HG02870 (cell line): ENCODE data around the gene PKP3.
"Not testable (repeated sequence)": the region's sequence is repeated elsewhere in the genome, so short reads cannot be mapped to it uniquely, and the experiment has no call there.

Source experiments
- ATAC-seq: cut with Tn5 transposase; IDR thresholded peaks from one replicate; pipeline ENCODE4 v1.9.1; 2021; ENCODE audit warnings: mild to moderate bottlenecking, moderate library complexity; ENCODE audit not compliant: unreplicated experiment

The PKP3 gene

GRCh38 chr11:376531-377173 lies 17.4 kb upstream of the PKP3 start:
- ATAC-seq: no peak

GRCh38 chr11:377174-377865 lies 16.7 kb upstream of the PKP3 start:
- ATAC-seq: no peak

- ATAC-seq: no peak
Observed at GRCh38 chr11:377883-378500, 16.0 kb upstream of the PKP3 start.

GRCh38 chr11:379205-380094 lies 14.6 kb upstream of the PKP3 start:
- no peak for ATAC-seq

- no peak for ATAC-seq
Observed at GRCh38 chr11:380095-380480, 13.9 kb upstream of the PKP3 start.

GRCh38 chr11:380491-380890 lies 13.5 kb upstream of the PKP3 start:
- ATAC-seq: no peak

- no peak for ATAC-seq
Observed at GRCh38 chr11:380996-381395, 13.0 kb upstream of the PKP3 start.

GRCh38 chr11:381501-382072 lies 12.4 kb upstream of the PKP3 start:
- no peak for ATAC-seq

GRCh38 chr11:382081-382629 lies 11.9 kb upstream of the PKP3 start:
- ATAC-seq: no peak

GRCh38 chr11:383431-383830 lies 10.6 kb upstream of the PKP3 start:
- ATAC-seq: no peak

GRCh38 chr11:384511-384910 lies 9.5 kb upstream of the PKP3 start:
- no peak for ATAC-seq

GRCh38 chr11:385594-386351 lies 8.2 kb upstream of the PKP3 start:
- ATAC-seq: no peak

- ATAC-seq: no peak
Observed at GRCh38 chr11:386483-386882, 7.5 kb upstream of the PKP3 start.

- ATAC-seq: no peak
Observed at GRCh38 chr11:387193-387793, 6.7 kb upstream of the PKP3 start.

- not testable (repeated sequence) for ATAC-seq
Observed at GRCh38 chr11:389369-389768, 4.6 kb upstream of the PKP3 start.

GRCh38 chr11:390175-390574 lies 3.8 kb upstream of the PKP3 start:
- no peak for ATAC-seq

GRCh38 chr11:391117-392017 lies 2.6 kb upstream of the PKP3 start:
- ATAC-seq: no peak

GRCh38 chr11:392102-392777 lies 1.8 kb upstream of the PKP3 start:
- no peak for ATAC-seq
